GM19455 (cell line): ENCODE results near the gene SPSB4.
"Not testable (repeated sequence)": the region's sequence is repeated elsewhere in the genome, so short reads cannot be mapped to it uniquely, and the experiment has no call there.

Source experiments
- ATAC-seq: cut with Tn5 transposase; IDR thresholded peaks from one replicate; pipeline ENCODE4 v1.9.1; 2021; ENCODE audit not compliant: unreplicated experiment

Gene SPSB4

DNA sequence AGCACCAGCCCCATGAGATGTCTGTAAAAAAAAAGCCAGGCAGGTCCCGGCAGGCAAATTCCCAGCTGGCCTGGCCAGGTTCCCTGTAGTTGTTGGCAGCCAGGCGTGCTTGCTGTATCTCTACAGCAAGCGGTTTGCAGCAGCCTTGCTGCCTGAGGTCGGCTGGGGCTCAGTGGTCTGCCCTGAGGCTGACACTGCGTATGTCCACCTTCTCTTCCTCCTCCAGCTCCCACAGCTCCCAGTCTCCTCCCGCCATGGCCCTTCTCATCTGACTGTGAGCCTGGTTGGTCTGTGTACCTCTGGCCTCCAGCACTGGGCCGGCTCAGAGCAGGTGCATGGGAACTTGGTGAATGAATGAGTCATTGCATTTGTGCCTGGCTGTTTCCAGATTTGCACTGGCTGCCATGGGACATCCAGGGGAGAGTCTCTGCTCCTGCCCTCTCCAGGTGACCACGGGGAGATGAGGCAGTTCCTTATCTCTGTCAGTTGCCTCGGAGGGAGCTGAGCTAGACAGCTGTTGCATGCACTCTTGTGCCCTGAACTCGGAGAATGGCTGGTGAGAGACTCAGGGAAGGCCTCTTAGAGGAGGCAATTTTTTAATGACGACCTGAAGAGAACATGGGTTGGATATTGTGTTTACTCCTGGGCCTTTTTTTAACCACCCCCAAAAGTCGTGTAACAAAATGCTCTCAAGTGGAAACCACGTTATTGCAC lies 43.0 kb downstream of the SPSB4 start:
- ATAC-seq = no peak

DNA sequence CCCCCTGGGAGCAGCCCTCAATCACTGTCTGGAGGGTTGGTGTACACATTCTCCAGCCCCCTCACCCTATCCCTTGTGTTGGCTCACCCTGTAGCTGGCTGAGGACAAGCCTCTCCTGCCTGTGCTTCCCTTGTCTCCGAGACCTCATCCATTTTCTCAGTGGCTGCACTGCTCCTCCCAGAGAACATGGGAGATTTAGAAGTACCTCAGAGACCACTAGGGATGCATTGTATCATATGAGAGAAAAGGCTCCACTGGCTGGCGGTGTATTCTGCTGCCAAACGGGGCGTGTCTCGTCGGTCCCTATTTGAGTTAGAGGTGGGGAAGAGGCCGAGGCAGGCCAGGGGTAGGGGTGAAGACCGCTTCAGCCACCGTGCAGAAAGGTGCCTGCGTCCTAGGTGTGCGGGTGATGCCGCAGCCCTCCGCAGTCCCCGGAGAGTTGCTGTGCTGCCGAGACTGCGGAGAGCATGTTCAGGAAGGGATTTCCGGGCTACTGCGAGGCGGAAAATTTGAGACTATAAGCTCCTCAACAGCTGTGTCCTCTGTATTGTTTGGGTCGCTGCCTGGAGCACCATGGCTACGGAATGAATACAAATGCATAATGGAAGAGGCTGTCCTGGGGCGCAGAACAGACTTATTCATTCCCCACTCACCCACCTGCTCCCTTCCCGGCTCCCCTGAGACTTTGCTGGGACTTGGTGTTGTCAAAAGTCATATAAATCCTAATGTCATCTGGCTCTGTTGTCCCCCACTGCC lies 43.8 kb downstream of the SPSB4 start:
- no peak for ATAC-seq

DNA sequence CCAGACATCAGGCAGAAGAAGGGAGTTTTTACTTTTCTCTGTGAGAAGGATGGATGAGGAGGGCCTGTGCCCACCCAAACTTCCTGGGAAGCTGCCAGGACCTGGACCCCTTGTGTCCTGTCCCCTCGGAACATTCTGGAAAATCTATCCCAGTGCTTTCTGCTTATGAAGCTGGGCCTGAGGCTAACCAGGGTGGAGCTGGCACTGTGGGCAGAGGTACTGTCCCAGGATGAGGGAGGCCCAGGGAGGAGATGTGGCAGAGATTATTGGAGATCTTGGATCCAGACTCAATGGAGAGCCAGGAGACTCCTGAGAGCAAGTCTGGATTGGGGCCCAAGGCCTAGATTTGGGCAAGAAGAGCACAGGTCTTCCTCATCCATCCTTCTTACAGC lies 44.4 kb downstream of the SPSB4 start:
- ATAC-seq = no peak

DNA sequence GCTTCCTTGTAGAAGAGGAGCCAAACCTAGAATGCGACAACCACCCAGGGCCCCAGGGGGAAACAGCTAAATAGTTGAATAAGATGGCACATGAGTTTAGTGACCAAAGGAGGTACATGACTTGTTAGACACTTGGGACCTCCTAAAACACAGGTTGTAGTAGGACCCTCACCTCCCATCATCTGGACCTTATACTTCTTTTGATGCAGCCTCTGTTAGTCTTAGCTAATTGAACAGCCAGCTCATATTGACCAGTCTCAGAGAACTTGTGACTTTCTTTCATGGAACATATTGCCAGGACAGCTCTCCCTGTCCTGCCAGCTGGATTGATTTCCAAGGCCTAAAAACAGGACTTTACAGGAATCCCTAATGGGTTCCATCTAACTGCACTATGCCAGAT lies 45.0 kb downstream of the SPSB4 start:
- ATAC-seq = no peak

DNA sequence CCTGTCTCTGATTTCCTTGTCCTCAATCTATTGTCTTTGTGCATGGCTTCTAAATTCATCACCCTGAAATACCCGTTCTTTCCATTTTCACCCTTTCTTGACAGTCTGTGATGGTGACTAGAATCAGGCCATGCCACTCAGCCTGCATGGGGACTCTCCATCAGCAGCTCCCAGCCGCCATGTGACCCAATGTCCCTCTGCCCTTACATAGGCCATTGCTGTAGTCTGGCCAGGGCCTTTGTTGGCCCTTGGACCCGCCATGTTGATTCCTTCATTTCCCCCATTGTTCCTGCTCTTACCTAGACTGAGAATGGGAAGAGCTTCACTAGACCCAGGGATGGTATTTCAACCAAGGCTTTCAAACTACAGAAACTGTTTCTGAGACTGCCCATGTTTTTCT lies 45.8 kb downstream of the SPSB4 start:
- no peak for ATAC-seq

DNA sequence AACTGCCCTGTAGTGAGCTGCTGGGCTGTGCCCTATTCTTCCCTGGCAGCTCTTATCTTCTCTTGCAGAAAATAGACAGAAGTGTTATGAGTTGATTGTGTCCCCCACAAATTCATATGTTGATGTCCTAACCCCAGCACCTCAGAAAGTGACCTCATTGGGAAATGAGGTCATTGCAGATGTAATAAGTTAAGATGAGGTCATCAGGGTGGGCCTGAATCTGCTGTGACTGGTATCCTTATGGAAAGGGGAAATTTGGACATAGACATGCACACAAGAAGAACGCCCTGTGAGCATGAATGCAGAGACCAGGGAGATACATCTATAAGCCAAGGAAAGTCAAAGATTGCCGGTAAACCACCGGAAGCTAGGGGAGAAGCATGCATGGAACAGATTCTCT lies 49.0 kb downstream of the SPSB4 start:
- ATAC-seq = no peak

DNA sequence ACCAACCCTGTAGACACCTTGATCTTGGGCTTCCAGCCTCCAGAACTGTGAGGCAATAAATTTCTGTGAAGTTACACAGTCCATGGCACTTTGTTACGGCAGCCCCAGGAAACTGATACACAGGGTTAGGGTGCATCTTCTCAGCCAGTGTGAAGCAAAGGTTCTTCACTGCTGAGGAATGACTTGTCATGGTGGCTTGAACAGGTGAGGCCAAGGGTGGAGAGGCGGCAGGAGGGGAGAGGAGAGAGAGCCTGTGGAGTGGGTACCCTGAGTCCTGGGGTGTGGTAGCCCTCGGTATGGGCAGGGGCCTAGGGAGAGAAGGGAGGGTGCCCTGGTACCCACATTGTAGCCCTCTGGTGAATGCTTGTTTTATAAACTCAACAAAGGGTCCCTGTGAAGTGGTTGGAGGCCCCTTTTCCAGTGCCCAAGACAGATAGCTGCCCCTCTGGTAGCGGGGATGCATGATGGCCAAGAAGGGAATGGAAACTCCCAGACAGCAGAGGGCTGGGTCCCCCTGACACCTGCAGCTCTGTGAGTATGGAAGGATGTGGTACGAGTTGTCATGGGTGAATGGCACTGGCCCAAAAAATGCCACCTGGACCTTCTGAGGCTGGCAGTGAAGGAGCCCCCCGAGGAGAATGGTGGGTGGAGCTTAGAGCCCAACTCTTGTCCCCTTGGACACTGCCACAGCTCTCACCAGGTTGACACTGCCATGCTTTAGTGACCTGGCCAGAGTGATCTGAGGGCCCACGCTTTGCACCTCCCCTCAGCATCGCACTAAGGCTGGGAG lies 49.6 kb downstream of the SPSB4 start:
- no peak for ATAC-seq

DNA sequence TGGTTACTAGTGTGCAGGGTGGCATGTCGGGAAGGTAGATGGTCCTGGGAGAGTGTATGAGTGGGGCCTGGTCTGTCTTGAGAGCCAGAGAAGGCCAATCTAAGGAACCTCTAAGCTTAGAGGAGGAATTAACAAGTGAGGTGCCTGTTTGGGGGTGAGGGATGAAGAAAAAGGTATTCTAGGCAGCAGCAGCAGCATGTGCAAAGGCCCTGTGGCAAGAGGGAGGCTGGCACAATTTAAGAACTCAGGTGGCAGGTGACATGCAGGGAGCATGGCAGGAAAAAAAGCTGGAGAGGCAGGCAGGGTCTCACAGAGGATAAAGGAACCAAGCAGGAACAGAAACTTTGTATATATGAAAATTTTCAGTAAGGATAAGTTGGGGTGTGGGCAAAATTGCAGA lies 51.2 kb downstream of the SPSB4 start:
- ATAC-seq = no peak

DNA sequence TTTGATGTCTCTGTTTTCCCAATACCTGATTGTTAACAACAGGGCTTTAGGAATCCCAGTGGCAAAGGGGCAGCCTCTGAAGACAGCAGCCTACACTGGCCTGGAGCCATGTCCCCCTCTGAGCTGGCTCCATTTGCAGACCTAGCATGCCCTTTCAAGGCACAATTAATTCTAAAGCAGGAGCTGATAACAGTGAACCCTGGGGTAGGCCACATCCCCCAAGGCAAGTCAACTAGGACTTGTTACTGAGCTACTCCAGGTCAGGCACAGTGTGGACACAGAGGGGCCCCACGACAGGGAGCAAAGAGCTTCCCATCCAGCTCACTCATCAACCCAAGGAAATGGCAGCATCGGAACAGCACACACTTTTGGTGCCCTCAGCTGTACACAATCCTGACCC lies 51.9 kb downstream of the SPSB4 start:
- no peak for ATAC-seq

DNA sequence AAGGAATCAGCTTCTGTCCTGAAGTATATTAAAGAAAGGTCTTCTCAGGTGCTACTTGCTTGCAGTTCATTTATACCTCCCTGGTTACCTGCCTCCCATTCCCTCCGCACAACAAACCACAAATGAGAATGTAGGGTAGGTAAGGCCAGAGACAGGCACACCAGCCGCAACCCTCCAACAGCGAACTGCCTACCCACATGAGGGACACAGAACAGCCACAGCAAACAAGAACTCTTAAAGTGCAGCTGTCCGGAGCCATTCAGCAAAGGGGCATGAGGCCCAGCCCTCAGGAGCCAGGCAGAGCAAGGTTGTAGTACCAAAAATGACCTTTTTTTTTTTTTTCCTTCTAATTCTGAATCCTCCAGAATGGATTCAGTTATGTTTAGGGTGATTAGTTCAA lies 52.4 kb downstream of the SPSB4 start:
- ATAC-seq = no peak

DNA sequence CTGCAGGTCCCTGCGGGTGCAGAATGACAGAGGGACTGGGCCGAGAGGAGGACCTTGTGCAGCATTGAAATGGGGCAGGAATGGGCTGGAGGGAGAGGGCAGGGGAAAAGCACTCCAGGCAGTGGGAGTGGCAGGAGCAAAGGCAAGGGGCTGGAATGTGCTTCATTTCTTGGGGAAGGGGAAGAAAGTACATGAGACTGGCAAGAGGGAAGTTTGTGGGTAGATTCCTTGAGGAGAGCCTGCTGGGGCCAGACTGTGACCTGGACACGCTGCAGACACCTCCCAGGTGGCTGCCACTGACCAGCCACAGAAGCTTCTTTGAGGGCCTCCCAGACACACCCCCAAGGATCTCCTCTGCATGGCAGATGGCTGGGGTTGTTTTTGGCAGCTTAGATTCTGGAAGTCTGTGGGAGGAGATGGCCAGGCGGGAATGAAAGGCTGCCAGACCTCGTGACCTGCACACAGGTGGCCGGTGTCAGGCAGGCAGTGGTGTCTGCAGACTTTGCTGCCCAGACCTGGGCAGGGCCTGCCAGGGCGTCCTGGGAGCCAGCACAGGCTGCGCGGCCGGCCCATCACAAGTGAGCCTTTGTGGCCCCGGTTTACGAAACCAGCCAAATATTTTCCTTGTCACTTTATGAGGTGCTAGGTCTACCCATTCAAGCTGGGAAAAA lies 53.1 kb downstream of the SPSB4 start:
- ATAC-seq = no peak

DNA sequence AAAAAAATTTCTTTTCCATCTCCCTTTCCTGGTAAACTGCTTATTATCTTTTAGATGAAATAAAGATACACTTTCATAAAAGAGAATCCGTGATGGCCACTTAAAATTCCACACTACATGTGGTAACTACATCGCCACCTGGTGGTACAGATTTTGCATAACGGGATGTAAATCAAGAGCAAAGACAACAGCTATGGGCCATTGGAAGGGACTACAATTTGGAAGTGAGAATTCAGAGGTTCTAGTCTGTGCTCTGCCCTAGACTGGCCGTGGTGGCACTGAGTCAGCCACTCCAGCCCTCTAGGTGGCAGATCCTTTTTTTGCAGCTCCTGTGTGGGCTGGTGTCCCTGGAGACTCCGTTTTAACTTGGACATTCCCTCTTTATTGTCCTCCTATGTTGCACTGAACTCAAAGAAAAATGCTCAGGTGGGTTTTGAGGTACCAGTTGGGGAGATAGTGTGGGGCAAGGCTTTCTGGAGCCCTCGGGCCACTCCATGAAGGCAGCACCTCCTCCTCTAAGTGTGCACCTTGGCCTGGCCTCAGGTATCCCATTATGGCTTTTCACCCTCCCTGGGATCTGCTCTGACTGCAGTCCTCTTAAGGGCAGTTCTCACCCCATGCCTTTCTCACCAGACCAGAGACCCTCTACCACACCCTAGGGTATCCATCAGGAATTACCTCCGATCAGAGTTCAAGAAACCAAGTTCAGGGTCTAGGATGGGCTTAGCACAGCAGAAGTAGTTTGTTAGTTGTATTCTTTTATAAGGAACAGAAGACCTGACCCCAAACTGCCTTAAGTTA lies 54.9 kb downstream of the SPSB4 start:
- ATAC-seq = no peak

DNA sequence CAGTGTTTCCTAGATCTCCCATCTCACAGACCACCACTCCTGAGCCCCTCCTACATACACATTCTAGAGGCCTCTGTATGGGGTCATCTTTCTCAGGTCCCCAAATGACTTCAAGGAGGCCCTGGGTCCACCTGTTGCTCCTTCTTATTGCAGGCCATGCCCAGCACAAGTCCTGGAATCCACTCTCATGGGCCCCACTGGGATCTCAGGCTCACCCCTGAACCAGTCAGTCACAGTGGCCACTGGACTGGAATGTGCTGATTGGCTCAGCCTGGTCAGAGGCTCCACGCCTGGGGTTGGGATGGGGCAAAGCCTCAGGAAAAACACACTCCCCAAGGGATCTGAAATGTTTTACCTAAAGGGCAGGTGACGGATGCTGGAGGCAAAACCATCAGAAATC lies 55.7 kb downstream of the SPSB4 start:
- ATAC-seq = no peak

DNA sequence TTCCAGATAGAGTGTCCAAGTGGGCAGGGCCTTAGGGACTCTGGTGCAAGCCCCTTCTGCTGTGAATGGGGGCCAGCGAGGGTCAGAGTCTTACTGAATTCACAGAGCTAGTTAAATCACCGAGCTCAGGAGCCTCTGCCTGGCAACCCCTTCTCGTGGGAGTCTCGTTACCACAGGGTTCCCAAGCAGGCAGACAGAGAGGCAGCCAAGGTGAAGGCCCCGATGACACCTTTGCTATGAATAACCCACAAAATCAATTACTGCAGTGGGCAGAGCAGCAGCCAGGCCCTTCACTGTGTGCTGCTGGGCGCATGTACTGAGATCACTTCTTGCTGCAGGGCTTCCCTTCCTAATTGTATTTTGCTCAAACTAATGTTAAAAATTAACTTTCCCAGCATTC lies 56.9 kb downstream of the SPSB4 start:
- no peak for ATAC-seq

DNA sequence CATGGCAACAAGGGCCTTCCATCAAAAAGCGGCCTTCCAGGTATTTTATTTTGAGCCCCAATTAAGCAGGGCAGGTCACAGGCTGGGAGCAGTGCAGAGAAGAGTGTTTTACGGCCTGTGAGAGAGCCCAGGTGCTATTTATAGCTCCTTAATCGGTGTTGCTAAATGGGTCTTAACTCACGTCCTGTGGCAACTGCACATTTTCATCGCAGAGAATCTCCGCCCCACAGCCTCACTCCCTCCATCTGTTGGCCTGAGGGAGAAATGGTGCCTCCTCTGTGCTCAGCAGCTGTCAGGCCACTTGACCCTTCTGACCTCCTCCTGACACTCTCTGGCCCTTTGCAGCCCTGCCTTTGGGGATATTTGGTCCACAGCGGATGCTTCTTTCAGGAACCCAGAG lies 58.6 kb downstream of the SPSB4 start:
- ATAC-seq = no peak

DNA sequence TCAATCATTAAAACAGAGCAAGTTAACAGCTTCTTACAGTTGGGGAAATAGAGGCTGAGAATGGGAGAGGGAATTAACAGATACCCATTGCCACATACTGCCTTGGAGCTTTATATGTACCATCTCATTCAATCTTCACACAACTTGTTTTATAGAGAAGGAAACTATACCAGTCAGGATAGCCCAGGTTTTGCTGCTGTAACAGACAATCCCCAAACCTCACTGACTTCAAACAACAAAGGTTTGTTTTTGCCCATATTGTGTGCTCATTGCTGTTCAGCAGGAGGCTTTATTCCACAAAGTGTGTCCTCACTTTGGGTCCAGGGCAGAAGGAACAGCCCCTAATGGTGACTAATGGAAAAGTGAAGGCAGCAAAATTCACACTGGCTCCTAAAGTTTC lies 59.2 kb downstream of the SPSB4 start:
- no peak for ATAC-seq

DNA sequence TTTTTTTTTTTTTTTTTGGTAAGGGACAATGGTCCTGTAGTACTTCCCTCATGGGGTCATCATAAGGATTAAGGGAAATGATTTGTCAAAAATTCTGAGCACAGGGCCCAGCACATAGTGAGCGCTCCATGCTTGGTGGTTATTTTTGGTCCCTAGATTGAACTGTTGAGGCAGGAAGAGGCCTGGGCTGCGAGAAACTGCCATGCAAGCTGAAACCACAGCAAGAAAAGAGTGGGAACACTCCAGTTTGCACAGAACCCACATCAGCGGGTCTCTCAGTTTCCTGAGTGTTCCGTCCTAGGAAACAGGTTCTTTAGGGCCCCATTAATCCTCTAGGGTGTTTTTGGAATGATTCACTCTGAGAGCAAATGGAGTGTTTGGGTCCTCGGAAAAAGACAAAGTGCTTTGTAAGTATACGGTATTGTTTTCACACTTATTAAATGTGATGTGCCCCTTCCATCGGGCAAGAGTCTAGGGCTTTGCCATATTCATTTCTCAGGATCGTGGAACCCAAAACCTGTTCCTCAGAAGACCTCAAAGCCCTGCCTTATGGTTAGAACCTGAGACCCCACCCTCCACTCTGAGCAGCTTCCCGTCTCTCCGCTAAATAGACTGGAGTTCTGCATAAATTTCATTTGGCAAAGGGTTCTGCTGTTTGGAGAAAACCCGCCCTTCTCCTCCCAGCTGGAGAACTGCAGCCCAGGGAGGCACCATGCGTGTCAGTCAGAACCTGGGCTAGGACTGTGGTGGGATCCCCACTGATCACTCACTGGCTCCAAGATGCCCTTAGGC lies 60.4 kb downstream of the SPSB4 start:
- no peak for ATAC-seq

DNA sequence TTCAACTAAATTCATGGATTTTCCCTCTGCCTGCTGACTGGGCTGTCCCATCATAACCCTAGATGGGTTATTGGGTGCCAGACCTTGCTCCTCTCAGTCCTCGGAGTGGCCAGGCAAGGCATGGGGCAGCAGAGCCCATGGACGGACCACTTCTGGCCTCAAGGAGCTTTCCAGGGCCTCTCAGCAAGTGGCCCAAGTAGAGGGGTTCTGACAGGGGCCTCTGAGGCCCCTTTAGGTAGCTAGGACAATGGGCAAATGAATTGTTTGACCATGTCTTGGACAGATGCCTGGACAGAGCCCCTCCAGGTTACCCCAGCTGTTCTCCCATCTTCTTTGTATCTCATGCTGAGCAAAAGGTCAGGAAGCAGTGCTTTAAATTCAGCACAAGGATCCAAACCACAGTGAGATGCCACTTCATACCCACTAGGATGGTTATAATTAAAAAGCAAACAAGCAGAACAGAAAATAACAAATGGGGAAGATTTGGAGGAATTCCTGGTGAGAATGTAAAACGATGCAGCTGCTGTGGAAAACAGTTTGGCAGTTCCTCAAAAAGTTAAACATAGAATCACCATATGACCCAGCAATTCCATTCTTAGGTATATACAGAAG lies 61.6 kb downstream of the SPSB4 start:
- ATAC-seq = no peak

DNA sequence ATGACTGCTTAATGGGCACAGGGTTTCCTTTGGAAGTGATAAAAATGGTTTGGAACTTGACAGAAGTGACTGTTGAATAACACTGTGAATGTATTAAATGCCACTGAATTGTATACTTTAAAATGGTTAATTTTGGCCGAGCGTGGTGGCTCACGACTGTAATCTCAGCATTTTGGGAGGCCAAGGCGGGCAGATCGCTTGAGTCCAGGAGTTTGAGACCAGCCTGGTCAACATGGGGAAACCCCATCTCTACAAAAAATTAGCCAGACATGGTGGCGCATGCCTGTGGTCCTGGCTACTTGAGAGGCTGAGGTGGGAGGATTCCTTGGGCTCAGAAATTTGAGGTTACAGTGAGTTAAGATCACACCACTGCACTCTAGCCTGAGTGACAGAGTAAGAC lies 62.5 kb downstream of the SPSB4 start:
- ATAC-seq = not testable (repeated sequence)
